Nucleus accumbens (tissue), 56 donors: ENCODE measurements around the gene IL22RA2.

Experiments
- DNase-seq, 56 donors: peaks; one replicate each; lab custom pipeline; 2025; lab: John Stamatoyannopoulos, UW

Gene IL22RA2

GRCh38 chr6:137170266-137171052 lies 3.0 kb downstream of the IL22RA2 start:
- DNase-seq: no peak

- no peak for DNase-seq
Measured at GRCh38 chr6:137167702-137168377, 5.6 kb downstream of the IL22RA2 start.

- no peak for DNase-seq
Measured at GRCh38 chr6:137166247-137167098, 7.0 kb downstream of the IL22RA2 start.

GRCh38 chr6:137165375-137166246 lies 7.8 kb downstream of the IL22RA2 start:
- DNase-seq: no peak

- no peak for DNase-seq
Measured at GRCh38 chr6:137163732-137164318, 9.6 kb downstream of the IL22RA2 start.

GRCh38 chr6:137162692-137163306 lies 10.6 kb downstream of the IL22RA2 start:
- DNase-seq: no peak

- DNase-seq: no peak
Measured at GRCh38 chr6:137161949-137162348, 11.5 kb downstream of the IL22RA2 start.

GRCh38 chr6:137160763-137161162 lies 12.7 kb downstream of the IL22RA2 start:
- DNase-seq: no peak

GRCh38 chr6:137159912-137160311 lies 13.5 kb downstream of the IL22RA2 start:
- DNase-seq: no peak

- no peak for DNase-seq
Measured at GRCh38 chr6:137157601-137158000, 15.8 kb downstream of the IL22RA2 start.

GRCh38 chr6:137156650-137157049 lies 16.8 kb downstream of the IL22RA2 start:
- DNase-seq: no peak

- no peak for DNase-seq
Measured at GRCh38 chr6:137155830-137156229, 17.6 kb downstream of the IL22RA2 start.

- DNase-seq: no peak
Measured at GRCh38 chr6:137150072-137150471, 23.4 kb downstream of the IL22RA2 start.

GRCh38 chr6:137149035-137149393 lies 24.4 kb downstream of the IL22RA2 start:
- DNase-seq: no peak

GRCh38 chr6:137148306-137149034 lies 25.0 kb downstream of the IL22RA2 start:
- DNase-seq: no peak

GRCh38 chr6:137147195-137147594 lies 26.2 kb downstream of the IL22RA2 start:
- no peak for DNase-seq

GRCh38 chr6:137146206-137146605 lies 27.2 kb downstream of the IL22RA2 start:
- no peak for DNase-seq

GRCh38 chr6:137145421-137145820 lies 28.0 kb downstream of the IL22RA2 start:
- DNase-seq: no peak

- DNase-seq: no peak
Measured at GRCh38 chr6:137136065-137136464, 37.4 kb downstream of the IL22RA2 start.
